Epithelial cell of proximal tubule (primary cell): Measurements from ENCODE around the gene LYZ. TPM values are rescaled to one million over a fixed set of nuclear protein-coding genes. Genes with fewer than 3 reads are reported as not detected.
"Not testable (repeated sequence)": the region's sequence is repeated elsewhere in the genome, so short reads cannot be mapped to it uniquely, and the experiment has no call there.

Source experiments
- DNase-seq: peaks from one replicate; pipeline ENCODE4 v3.0.0-alpha.2; 2011; ENCODE audit warnings: low read depth
- H3K4me3 ChIP-seq: 2 replicates; pipeline ENCODE4 v1.5.1; 2011; ENCODE audit warnings: low read depth, mild to moderate bottlenecking, low read length
- CTCF ChIP-seq: conservative IDR thresholded peaks from 2 replicates; pipeline ENCODE4 v1.5.1; 2012; ENCODE audit warnings: low read depth, mild to moderate bottlenecking, low read length
- total RNA-seq: library from RNA; depleted of rRNA; stranded (reverse); fragments of >200 nt; gene quantifications from 2 replicates; pipeline ENCODE4 v1.2.3, GENCODE V29; 2015

Gene LYZ
- not detected in 2 replicates for total RNA-seq

DNA sequence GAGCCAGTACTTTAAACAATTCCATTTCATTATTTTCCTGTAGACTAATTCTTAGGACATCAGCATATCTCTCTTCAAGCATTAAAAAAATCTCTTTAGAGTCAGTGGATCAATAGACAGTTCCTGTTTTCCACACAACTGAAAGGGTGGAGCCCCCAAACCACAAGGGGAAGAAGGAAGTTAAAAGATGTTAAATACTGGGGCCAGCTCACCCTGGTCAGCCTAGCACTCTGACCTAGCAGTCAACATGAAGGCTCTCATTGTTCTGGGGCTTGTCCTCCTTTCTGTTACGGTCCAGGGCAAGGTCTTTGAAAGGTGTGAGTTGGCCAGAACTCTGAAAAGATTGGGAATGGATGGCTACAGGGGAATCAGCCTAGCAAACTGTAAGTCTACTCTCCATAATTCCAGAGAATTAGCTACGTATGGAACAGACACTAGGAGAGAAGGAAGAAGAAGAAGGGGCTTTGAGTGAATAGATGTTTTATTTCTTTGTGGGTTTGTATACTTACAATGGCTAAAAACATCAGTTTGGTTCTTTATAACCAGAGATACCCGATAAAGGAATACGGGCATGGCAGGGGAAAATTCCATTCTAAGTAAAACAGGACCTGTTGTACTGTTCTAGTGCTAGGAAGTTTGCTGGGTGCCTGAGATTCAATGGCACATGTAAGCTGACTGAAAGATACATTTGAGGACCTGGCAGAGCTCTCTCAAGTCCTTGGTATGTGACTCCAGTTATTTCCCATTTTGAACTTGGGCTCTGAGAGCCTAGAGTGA lies at the start of gene LYZ:
LYZ (plus strand) TSS at position 220 of the 777 bp plus-strand sequence; CDS start at position 248, 28 bp downstream.
- H3K4me3 ChIP-seq: no peak within 1 kb of the TSS
- no peak for TF ChIP-seq CTCF
- no peak for DNase-seq

DNA sequence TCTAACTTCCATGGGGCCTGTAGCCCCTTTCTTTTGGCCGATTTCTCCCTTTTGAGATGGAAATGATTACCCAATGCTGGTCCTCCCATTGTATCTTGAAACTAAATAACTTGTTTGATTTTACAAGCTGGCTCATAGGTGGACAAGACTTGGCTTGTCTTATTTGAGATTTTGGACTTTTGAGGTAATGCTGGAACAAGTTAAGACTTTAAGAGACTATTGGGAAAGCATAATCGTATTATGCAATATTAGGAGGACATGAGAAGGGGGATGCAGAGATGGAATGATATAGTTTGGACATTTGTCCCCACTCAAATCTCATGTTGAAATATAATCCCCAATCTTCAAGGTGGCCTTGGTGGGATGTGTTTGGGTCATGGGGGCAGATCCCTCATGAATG lies 49.2 kb upstream of the LYZ start:
- no peak for DNase-seq
- TF ChIP-seq CTCF: no peak
- no peak overlapping the region for H3K4me3 ChIP-seq

GRCh38 chr12:69304284-69304683 lies 43.9 kb upstream of the LYZ start:
- no peak for DNase-seq
- no peak overlapping the region for H3K4me3 ChIP-seq
- TF ChIP-seq CTCF: no peak

GRCh38 chr12:69309461-69309860 lies 38.7 kb upstream of the LYZ start:
- DNase-seq: no peak
- H3K4me3 ChIP-seq: no peak overlapping the region
- no peak for TF ChIP-seq CTCF

GRCh38 chr12:69313209-69313608 lies 35.0 kb upstream of the LYZ start:
- no peak for DNase-seq
- no peak overlapping the region for H3K4me3 ChIP-seq
- no peak for TF ChIP-seq CTCF

DNA sequence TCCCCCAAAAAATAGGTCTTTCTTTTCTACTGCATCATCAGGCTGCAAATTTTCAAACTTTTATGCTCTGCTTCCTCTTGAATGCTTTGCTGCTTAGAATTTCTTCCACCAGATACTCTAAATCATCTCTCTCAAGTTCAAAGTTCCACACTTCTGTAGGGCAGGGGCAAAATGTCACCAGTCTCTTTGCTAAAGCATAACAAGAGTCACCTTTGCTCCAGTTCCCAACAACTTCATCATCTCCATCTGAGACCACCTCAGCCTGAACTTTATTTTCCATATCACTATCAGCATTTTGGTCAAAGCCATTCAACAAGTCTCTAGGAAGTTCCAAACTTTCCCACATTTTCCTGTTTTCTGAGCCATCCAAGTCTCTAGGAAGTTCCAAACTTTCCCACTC lies 31.4 kb upstream of the LYZ start:
- DNase-seq, H3K4me3 ChIP-seq: not testable (repeated sequence)

DNA sequence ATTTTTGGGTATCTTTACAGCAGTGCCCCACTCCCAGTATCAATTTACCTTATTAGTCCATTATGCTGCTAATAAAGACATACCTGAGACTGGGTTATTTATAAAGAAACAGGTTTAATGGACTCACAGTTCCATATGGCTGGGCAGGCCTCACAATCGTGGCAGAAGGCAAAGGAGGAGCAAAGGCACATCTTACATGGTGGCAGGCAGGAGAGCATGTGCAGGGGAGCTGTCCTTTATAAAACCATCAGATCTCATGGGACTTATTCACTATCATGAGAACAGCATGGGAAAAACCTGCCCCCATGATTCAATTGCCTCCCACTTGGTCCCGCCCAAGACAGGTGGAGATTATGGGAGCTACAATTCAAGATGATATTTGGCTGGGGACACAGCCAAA lies 30.9 kb upstream of the LYZ start:
- not testable (repeated sequence) for H3K4me3 ChIP-seq, DNase-seq

DNA sequence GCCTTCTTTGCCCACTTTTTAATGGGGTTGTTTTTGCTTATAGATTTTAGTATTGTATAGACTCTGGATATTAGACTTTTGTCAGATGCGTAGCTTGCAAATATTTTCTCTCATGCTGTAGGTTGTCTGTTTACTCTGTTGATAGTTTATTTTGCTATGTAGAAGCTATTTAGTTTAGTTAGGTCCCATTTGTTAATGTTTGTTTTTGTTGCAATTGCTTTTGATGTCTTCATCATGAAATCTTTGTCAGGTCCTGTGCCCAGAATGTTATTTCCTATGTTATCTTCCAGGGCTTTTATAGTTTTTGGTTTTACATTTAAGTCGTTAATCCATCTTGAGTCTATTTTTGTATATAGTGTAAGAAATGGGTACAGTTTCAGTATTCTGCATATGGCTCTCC lies 30.0 kb upstream of the LYZ start:
- no peak for TF ChIP-seq CTCF
- H3K4me3 ChIP-seq: no peak overlapping the region
- no peak for DNase-seq
